ENCODE data around the gene C6orf15.

DNA sequence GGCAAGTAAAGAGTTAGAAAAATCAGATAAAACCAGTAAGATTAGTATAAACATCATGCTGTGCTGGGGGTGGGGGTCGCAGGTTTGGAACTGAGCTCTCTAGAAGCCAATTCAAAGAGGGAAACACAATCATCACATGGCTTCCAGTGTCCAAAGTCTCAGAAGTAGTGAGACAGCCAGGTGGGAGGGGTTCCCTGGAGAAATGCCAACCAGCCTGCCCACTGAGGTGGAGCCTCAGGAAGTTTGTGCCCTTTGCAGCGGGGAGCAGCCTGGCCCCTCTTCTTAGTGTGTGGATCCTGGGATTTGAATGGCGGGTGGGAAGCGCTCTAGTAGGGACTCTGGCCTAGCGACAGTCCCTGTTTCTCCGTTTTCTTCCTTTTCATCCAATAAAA lies 21.4 kb downstream of the C6orf15 start:
- TF ChIP-seq, protein P1, sequence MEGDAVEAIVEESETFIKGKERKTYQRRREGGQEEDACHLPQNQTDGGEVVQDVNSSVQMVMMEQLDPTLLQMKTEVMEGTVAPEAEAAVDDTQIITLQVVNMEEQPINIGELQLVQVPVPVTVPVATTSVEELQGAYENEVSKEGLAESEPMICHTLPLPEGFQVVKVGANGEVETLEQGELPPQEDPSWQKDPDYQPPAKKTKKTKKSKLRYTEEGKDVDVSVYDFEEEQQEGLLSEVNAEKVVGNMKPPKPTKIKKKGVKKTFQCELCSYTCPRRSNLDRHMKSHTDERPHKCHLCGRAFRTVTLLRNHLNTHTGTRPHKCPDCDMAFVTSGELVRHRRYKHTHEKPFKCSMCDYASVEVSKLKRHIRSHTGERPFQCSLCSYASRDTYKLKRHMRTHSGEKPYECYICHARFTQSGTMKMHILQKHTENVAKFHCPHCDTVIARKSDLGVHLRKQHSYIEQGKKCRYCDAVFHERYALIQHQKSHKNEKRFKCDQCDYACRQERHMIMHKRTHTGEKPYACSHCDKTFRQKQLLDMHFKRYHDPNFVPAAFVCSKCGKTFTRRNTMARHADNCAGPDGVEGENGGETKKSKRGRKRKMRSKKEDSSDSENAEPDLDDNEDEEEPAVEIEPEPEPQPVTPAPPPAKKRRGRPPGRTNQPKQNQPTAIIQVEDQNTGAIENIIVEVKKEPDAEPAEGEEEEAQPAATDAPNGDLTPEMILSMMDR (IDR thresholded peaks at IDR 0.05; ENCODE audit: extremely low read depth in 1 of 2, insufficient read depth in 1 of 2, low read depth in 1 of 2, low read length in 2 of 2) = no peak
- TF ChIP-seq EZH2 (IDR thresholded peaks at IDR 0.05; ENCODE audit: borderline replicate concordance, low read depth, low read length, severe bottlenecking) (no peak), POLR2AphosphoS5 (IDR thresholded peaks at IDR 0.05; ENCODE audit: insufficient read depth, low read depth, low read length) (no peak)

Measured in endothelial cell of umbilical vein (primary cell).